Prostate gland (tissue), 2 donors: ENCODE results near the gene ZMYND11.

ENCODE experiments used
- POLR2AphosphoS5 ChIP-seq: sonication (generic); formaldehyde crosslinking; IDR thresholded peaks from one replicate; pipeline ENCODE4 v1.6.1; 2017; ENCODE audit warnings: antibody characterized with exemption
- TF ChIP-seq, protein P1 (sequence below), 4 experiments: fragments of 200-600 bp in 2 of 4; fragments of 450-650 bp in 2 of 4; sonication (generic) in 2 of 4; IDR thresholded peaks; 1 replicate in 3 of 4; 2 replicates in 1 of 4; pipeline ENCODE4 v1.5.1; 2016 to 2019; ENCODE audit warnings: antibody characterized with exemption in 4 of 4, mild to moderate bottlenecking in 2 of 4, moderate library complexity in 2 of 4

DNA sequence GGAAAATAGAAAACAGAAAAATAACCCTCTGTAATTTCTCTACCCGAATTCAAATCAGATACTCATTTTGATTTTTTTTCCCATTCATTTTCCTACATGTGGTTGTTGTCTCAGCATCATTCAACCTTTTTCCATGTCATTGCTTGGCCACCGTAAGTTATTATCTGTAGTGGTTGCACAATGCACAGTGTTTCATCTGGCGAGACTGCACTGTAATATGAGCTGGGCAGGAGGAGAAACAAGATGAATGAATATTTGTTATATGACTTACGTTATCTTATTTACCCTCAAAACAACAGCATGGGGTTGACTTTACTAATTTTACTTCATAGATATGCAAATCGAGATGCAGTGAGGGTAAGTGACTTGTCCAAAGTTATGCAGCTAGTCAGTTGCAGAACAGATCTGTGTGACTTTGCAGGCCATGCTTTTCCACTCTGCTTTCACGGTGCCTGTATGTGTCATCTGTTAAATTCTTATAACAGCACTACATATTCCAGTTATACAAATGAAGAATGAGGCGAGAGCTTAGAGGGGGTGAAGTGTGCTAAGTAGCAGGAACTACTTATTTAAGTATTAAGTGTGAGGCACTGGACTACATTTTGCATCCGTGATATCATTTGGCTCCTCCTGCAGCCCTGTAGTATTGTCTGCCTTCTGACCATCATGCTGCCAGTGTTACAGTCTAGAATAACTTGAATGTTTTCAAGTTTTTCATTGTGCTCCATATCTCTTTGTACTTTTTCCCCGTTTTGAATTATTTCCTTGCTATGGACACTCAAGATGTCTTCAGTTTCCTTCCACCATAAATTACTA, 56.7 kb downstream of the ZMYND11 start:
- TF ChIP-seq, protein P1, sequence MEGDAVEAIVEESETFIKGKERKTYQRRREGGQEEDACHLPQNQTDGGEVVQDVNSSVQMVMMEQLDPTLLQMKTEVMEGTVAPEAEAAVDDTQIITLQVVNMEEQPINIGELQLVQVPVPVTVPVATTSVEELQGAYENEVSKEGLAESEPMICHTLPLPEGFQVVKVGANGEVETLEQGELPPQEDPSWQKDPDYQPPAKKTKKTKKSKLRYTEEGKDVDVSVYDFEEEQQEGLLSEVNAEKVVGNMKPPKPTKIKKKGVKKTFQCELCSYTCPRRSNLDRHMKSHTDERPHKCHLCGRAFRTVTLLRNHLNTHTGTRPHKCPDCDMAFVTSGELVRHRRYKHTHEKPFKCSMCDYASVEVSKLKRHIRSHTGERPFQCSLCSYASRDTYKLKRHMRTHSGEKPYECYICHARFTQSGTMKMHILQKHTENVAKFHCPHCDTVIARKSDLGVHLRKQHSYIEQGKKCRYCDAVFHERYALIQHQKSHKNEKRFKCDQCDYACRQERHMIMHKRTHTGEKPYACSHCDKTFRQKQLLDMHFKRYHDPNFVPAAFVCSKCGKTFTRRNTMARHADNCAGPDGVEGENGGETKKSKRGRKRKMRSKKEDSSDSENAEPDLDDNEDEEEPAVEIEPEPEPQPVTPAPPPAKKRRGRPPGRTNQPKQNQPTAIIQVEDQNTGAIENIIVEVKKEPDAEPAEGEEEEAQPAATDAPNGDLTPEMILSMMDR (IDR thresholded peaks at IDR 0.05): no peak
- no peak for TF ChIP-seq POLR2AphosphoS5
